GM23338 (cell line): ENCODE results near the gene OR1I1.

Experiments used
- CREB1 ChIP-seq: fragments of 250-450 bp; sonication (Bioruptor Pico); IDR thresholded peaks from 2 replicates; pipeline ENCODE4 v1.5.0; 2020; ENCODE audit warnings: low read depth, mild to moderate bottlenecking, moderate library complexity
- CTCF ChIP-seq, 2 experiments: fragments of 200-600 bp in 1 of 2; sonication (generic) in 1 of 2; conservative IDR thresholded peaks; 2 replicates each; pipeline versions ENCODE4 v1.5.1 to v1.6.1; 2016 to 2017; ENCODE audit warnings: antibody characterized with exemption in 2 of 2, low read depth in 2 of 2, mild to moderate bottlenecking in 2 of 2, moderate library complexity in 1 of 2
- EZH2 ChIP-seq: fragments of 200-600 bp; sonication (generic); IDR thresholded peaks from one replicate; pipeline ENCODE4 v1.8.0; 2017; ENCODE audit warnings: antibody characterized with exemption, mild to moderate bottlenecking, low read depth; ENCODE audit not compliant: unreplicated experiment
- EZH2phosphoT487 ChIP-seq: fragments of 200-600 bp; sonication (generic); IDR thresholded peaks from one replicate; pipeline ENCODE4 v1.8.1; 2018; ENCODE audit warnings: antibody characterized with exemption; ENCODE audit not compliant: unreplicated experiment
- JUNB ChIP-seq: IDR thresholded peaks from one replicate; pipeline ENCODE4 v1.6.1; 2016; ENCODE audit warnings: antibody characterized with exemption; ENCODE audit not compliant: unreplicated experiment
- NANOG ChIP-seq: IDR thresholded peaks from 2 replicates; pipeline ENCODE4 v1.6.1; 2016; ENCODE audit warnings: antibody characterized with exemption, borderline replicate concordance
- POLR2AphosphoS5 ChIP-seq: IDR thresholded peaks from 2 replicates; pipeline ENCODE4 v1.6.1; 2016; ENCODE audit warnings: antibody characterized with exemption, low read depth
- STAT1 ChIP-seq: IDR thresholded peaks from one replicate; pipeline ENCODE4 v1.6.1; 2016; ENCODE audit warnings: antibody characterized with exemption; ENCODE audit not compliant: unreplicated experiment

DNA sequence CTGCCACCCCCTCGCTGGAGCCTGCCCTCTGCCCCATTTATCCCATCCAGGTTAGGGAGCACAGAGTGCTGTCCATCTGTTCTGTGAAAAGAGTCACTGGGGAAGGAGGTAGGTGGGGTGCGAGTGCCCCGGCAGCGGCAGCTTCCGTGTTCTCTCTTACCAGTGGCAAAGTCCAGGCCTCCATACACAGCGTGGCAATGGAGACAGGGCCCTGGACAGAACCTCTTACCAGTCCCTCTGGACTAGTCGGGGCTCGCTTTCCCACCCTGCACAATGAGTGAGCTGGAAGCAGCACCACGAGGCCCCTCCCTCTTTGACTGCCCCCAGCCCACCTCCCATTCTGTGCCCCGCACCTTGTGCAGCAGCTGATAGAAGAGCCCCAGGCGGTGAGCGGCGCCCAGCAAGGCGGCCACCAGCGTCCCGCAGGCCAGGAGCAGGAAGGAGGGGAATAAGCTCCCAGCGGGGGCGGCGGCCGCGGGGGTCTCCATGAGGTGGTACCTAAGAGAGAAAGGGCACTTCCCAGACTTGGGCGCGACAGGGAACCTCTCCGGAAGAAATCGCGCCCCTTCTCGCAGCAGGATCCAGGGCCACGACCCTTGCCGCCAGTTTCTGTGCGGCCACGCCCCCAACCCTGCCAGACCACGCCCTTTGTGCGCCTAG is 42.7 kb downstream of the OR1I1 start:
- TF ChIP-seq CTCF (conservative IDR thresholded peaks at IDR 0.05; ENCODE audit: low read depth in 2 of 2), result no peak
- no peak for TF ChIP-seq EZH2phosphoT487
- TF ChIP-seq EZH2, result no peak
- no peak for TF ChIP-seq NANOG
- TF ChIP-seq CREB1 (CRISPR knock-in tag), result no peak
- no peak for TF ChIP-seq STAT1
- no peak for TF ChIP-seq JUNB
- TF ChIP-seq POLR2AphosphoS5, result no peak
